Measurements from ENCODE around the gene ETS1. TPM values are rescaled to one million over a fixed set of nuclear protein-coding genes. Genes with fewer than 3 reads are reported as not detected.

ETS1 gene
- total RNA-seq, 1 donor from 2014 or later = 39.4 TPM

DNA sequence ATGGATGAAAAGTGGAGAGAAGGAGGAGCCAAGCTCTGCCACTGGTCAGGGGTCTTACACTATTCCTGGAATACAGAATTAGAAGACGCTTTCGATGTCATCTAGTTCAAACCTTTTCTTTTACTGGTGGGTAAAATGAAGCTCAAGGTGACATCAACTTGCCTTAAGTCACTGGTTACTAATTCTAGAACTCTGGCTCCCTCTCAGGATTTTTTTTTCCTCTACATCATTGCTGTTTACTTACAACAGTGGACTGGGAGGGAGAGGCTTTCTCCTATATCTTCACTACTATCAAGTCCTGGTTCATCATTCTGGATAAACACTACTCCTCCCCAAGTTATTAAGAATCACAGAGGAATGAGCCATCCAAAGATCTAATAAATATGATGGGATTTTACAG lies 82.9 kb downstream of the ETS1 start:
- DNase-seq (ENCODE audit: low spot score) = no peak

DNA sequence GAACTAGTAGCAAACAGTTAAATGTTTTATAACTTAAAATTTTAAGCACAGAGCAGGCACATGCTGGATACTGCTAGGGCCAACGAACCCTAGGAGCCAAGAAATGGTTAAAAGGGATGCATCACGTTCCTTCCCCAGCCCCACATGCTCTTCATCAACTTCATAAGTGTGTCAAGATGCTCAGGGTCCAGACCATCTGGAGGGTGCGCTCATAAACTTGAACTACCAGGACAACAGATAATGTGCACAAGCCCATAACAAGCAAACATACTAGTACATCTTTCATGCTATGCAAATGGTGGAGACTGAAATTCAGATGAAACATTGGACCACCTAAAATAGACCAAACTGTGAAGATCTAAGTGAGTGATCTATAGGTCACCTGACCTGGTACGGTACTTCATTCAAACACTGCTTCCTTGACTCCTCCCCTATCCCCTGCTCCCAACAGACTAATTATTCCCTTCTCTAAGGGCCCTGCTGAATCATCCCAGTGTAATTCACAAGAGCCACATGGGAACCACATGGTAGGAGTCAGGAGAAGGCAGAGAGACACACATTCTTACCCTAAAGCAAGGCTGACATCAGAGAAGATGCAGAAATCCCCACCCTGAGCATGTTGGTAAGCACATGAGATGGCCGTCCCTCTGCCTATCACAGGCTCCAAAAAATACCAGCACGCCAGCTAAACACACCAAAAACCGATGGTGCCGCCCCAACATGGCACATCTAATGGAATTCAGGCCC lies 83.9 kb downstream of the ETS1 start:
- no peak for DNase-seq (ENCODE audit: low spot score)

DNA sequence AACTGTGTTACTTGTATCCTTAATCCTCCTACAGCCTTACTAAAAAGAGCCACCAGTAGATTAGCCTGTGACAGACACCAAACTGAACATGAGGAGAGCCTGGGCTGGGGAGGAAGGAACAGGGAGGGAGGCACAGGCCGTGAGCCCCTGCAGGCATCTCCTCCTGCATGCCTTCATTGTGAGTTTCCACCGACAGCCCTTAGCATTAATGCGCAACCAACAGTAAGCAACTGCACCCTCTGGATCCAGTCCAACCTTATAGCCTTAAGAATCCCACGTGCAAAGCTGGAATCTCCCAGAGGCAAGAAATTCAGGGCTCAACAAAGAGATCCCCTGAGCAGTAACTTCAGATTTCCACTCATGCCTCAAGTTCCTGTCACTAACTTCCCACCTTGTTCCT lies 84.6 kb downstream of the ETS1 start:
- DNase-seq (ENCODE audit: low spot score) = no peak

DNA sequence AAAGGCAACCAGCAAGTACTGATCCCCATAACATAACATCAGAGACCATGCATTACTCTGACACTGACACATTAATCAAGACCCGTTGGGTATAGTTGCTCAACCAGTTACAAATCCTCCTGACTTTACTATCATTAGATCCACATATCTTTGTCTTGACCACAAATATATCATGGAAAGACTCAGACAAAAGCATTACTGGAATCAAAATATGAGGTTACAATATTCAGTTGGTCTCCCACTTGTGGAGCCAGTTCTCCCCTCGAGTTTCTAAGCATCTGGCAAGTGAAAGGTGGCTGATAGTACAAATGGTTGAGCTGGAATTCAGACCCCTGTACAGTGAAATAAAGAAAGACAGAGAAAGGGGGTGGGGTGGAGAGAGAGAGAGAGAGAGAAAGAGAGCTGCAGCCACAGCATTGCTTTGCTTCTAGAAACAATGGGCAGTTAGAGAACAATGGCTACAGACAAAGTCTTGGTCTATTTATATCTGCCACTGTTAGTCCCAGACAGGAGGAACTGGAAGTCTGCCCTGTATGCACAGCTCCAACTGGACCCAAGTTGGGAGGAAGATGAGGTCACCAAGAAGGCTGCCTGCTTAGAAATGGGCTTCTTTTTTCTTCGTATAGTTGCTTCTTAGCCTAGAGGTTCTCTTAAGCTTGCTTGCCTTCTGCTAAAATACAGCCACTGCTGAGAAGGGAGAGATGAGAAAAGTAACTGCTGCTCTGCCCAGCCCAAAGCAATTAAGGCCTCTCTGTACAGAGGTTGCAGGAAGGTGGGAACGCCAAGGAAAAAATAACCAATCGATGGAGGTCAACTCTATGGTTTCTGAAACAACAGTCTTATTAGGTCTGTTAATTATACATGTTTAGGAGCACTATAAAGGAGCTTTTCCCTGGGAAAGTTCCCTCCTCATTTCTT lies 85.5 kb downstream of the ETS1 start:
- no peak for DNase-seq (ENCODE audit: low spot score)

DNA sequence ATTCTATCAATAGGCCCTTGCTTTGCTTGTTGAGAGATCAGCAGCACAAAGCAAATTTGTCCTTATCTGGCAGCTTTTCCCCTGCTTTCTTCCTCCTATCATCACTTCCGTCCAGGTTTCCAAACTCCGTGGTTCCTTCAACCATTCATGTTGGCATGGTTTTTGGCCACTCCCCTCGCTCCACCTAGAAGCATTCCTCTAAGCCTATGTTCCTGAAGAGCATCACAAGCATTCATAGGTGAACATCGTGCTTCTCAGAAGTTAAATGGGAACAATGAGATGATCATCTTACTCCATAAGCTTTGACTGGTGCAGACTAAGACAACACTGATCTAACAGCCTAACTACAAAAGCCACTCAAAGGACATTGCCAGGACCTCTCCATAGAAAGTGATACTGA lies 86.3 kb downstream of the ETS1 start:
- DNase-seq (ENCODE audit: low spot score) = no peak

DNA sequence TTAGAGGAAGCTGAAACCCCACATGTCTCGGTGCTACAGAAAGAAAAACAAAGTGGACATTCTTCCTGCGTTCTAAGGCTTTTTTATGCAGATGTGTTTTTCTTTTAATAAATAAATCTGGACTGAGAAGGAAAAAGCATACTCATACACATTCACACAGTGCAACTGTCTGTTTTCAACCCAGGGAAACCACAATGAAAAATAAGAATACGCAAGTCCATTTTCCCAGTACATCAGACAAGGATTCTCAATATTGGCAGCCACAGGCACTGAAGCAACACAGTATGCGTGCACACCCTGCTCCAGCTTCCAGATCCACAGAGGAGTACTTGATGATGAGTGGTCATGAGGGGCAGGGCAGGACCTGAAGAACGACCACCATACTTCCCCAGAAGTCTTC lies 86.9 kb downstream of the ETS1 start:
- DNase-seq (ENCODE audit: low spot score) = no peak

DNA sequence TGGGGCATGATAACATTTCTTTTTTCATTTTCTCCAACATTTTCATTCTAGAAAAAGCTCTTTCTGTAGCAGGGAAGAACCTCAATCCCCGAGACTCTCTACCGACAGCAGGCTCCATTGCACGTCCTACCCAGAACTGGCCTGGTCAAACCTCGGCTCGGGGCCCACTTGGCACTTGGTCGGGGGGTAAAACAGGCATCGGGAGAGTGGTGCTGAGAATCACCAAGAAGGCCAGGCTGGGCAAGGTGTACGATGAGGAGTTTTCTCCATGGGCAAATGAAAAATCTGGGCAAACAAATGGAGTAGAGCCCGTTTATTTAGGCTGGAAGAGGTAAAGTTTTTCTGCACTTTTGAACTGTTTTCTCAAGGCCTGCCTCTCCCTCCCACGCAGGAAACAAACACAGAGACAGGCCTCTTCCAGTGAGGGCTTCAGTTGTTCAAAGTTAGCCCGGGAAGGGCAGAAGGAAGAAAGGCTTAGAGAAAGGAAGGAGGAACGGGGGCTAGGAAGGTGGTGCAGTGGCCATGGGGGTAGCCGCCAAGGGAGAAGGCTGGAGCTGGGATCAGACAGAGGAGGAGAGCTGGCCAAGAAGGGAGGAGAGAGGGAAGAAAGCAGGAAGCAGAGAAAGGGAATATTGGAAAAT lies 87.6 kb downstream of the ETS1 start:
- DNase-seq (ENCODE audit: low spot score) = no peak

DNA sequence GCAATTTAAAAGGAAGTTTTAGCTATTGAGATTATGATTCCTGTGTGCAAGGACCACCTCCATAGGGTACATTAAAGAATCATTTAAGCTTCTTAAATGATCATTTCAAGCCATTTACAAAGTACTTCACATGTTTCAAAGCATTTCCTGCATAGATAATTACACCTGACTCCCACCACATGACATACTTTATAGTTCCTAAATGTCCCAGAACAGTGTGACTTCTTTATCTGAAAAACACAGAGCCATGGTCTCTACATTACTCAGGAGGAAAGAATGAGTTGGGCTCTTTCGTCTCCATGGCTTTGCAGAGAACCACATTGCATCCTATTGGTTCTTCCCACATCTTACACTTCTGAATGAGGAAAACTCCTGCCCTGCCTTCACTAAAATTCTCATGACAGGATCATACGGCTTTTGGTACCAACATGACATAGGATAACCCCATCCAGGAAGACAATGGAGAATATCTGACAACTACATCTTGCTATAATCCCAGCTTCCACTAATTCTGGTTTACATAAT lies 88.6 kb downstream of the ETS1 start:
- no peak for DNase-seq (ENCODE audit: low spot score)

DNA sequence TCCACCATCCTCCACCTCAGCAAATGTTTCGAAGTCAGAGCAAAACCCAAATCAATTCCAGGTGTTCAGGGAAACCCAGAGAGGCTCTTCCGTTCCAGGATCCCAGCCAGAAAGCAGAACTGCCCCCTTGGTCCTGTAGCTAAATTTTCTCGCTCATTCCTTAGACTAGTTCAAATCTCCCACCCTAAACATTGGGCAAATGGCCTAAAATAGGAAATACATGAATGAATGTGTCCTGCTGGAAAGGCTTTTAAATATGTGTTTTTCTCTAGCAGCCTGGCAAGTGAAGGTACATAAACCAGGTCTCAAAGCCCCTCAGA lies 89.6 kb downstream of the ETS1 start:
- DNase-seq (ENCODE audit: low spot score) = no peak

DNA sequence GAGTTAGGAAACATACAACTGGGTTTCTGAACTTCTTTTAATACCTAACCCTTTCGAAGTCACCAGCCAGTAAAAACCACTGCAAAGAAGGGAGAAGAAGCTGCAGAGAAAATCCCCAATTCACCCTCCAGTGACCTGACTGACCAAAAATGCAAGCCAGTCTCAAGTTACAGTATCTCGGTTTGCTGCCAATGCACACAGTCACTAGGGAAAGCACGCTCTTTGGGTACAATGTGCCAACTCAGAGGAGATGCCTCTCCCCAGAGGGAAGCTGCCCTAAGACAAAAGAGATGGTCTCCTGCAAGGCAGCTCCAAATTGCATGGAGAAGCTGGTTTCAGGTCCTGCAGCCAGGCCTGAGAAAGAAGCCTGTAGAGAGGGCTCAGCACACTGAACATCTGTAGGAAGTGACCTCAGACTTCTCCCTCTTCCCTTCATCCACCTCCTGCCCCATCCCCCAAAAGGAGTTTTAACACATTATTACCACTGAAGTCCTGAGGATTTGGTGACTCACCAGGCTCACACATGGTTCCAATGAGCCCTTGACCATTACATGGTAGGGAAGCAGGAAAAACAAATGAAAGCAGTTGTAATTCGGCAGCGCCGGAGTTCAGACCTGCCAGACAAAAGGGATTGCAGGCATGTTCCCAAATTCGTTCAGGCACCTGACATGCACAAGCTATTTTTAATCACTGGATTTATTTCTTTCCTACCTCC lies 90.1 kb downstream of the ETS1 start:
- no peak for DNase-seq (ENCODE audit: low spot score)

DNA sequence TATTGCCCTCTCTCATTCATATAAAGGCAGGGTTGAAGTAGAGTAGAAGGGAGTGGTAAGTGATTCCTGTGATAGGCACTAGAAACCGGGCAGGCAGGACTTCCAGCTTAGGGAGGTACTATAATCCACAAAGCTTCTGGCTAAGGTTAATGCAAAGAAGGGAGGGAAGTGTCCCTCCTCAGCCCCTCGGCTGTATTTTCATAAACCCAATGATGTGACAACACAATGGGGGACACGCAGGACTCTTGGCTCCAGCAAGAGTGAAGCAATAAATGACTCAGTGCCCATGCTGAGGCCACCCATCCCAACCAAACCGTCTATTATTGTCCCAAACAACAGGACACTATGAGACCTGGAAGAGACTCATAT lies 90.7 kb downstream of the ETS1 start:
- DNase-seq (ENCODE audit: low spot score) = no peak

DNA sequence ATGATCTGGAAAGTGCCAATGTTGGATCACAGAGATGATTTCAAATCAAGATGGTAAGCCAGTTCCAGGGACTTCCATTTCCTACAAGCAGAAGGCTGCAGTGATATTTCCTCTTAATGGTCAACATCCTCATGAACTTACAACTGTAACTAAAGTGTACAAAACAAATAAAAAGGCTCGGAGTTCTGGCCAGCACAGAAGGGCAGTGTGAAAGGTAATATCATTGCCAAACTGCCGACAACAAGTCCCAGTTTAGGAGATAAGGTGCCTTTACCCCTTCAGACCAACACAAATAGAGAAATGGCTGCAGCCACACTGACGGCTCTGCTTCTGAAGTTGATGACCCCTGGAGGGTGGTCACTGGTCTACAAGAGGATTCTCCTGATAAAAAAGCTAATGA lies 91.1 kb downstream of the ETS1 start:
- DNase-seq (ENCODE audit: low spot score) = no peak

DNA sequence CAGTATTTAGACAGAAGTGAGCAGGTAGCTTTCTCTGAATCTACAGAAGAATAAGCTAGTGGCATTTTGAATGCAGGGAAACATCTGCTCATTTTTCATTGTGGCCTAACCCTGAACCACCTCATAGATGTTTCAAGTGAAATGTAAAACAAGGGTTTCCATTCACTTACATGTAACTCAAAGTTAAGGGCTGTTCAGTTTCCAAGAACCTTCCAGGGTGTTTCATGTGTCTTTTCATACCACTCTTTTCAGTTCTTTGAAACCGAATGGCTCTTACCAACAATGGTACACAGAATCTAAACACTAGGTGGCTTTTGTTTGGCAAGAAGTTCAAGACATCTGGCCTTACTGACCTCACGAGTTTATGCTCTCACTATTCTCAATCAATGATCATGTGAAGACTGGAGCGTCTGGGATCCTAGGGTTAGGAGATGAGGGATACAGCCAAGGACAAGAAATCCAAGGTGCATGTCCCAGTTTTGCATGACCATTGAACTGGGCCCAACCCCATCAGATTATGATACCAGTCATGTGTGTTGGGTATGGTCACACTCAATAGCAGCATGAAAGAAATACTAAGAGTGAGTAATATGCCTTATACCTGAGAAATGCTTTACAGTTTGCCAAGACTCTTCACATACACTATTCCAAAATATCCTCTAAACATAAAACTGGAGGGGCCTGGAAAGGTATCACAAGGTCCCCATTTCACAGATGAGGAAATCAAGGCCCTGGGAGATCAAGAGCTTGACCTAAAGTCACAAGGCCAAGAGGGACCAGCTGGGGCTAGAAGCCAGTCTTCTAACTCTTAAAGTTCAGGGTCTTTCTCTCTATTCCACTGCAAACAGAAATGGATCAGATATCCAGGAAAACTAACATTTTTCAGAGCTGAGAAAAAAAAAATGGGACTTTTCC lies 92.7 kb downstream of the ETS1 start:
- DNase-seq (ENCODE audit: low spot score) = no peak

DNA sequence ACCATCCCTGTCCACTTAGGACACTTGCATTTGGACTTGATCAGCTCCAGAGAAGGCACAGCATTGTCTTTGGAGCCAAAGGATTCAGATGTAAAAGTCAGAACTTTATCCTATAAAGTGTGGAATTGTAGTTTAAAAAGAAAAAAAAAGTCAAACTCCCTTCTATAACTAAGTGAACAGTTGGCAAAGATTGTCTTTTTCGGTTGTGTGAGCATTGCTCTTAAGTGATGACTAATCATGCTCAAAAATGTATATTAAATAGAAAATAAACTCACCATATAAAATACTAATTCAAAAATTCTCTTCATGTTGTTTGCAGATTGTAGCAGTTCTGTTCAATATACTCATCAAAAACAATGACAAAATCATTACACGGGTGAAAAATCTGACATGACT lies 93.8 kb downstream of the ETS1 start:
- DNase-seq (ENCODE audit: low spot score) = no peak

DNA sequence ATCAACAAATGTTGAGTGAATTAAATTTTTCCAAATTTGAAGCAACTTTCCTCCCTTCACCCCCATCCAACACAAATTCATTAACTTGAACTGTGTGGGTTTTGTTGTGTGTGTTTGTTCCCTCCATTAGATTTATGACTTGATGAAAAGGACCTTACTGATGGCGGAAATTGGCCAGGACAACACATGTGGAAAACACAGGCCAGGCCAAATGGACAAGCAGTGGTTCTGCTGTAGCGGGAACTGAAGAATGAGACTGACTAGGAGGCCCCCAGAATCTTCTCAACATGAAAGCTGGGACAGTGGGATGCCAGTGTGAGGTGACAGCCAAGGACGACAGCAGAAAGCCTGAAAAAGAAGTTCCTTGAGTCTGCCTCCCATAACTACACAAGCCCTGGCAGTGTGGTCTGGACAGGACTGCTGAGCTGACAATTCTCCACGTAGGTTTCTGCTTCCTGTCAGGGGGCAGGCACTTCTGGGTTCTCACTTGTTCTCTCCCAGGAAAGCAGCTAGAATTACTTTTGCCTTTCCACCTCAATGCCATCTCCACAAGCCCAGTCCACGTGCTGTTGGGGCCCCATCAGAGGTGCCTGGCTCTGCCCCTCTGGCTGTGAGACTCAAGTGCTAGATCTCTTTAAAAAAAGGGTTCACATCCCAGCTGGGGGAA lies 94.3 kb downstream of the ETS1 start:
- no peak for DNase-seq (ENCODE audit: low spot score)

DNA sequence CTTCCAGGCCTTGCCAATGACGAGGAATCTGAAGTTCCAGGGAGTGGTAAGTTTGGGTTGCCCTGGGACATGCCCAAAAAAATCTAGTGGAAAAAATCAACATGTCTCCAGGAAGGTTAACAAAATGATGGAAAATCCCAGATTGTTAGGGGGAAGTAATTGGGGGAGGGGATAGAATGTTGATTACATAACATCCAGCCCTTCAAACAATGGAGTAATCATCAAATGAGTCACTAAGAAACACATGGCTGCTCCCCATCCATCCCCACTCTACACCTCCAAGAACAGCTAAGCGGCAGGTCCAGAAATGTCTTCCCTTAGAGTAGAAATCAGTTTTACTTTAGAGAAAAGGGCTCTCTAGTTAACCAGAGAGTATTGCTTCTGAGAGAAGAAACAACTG lies 94.9 kb downstream of the ETS1 start:
- no peak for DNase-seq (ENCODE audit: low spot score)

DNA sequence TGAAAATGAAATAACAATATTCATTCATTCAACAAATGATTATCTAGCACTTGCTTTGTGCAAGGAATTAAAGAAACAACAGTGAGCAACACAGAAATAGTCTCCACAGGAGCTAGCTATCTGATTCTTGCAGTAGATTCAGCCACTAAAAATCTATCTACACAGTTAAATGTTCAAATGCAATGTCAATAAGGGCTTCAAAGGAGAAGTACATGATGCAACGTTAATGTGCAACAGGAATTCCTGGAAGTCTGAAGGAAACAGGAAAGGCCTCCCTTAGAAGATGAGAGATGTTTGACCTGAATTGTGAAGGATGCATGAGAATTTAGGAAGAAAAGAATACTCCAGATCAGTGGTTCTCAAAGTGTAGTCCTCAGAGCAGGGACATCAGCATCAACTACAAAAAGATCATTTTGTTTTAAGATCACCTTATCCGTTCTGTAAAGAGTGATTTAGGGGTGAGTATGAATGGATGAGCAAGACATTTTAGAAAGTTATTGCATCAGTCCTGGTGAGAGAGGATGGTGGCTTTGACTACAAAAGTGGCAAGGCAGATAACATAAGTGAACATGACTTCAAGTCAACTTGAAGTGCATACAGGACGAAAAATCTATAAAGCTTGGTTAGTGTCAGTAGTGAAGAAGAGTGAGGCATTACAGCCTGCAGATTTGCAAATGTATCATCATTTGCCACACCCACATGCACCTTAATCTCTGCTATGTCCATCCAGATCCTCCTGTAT lies 96.0 kb downstream of the ETS1 start:
- DNase-seq (ENCODE audit: low spot score) = no peak

DNA sequence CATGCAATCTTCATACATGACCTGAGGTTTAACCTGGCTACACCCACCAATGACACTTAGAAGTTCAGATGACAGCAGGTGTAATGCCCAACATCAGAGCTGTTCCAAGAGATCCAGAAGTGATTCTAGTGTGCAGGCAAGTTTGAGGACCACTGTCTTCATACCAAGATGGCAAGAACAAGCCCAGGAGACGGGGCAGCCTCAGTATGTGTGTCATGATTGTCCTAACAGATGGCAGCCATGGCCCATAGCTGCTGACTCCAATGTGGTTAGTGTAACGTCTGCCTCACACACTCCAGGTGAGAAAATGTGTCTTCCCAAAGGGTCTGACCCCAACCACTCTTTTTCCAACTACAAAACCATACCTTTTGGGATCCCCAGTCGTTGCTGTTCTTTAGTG lies 97.3 kb downstream of the ETS1 start:
- DNase-seq (ENCODE audit: low spot score) = no peak

DNA sequence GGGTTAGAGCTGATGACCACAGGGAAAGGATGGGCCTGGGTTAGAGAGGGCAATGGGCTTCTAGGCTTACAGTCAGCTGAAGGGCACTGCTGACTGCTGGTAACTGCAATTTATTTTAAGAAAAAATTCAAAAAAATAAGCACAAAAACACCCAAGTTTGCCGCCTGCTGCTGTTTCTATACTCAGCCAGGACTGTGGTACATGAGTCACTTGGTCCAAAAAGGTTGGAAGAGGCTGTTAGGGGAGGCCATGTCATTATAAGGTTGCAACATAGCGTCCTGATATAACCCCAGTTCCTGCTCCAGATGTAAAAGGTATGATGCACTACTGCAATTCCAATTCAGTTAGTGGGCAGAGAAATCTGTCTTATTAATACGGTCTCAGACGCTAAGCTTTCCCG lies 98.9 kb downstream of the ETS1 start:
- no peak for DNase-seq (ENCODE audit: low spot score)

DNA sequence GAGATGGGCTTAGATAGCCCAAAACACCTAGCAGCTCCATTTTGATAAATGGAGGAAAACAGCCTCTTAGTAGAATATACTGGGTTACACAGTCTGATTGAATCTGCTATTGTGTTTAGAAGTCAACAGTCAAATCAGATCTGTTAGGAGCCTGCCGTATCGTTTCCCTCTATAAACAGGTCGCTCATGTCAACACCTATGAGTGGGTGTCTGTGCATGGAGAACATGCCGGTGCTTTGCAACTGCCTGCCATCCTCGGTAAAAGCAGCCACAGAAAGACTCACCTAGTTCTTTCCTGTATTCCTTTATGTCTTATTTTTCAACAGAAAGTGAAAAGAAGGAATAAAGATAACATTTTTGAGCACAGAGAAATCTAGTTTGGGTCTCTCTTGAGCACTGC lies 99.4 kb downstream of the ETS1 start:
- DNase-seq (ENCODE audit: low spot score) = no peak

Data from mucosa of gallbladder (tissue), 1 donor.